NCI-H1417 treated with DMSO at 0.1 percent for 48 hours (cell line): Measurements from ENCODE around the gene KCNMA1.

Experiments
- DNase-seq: peaks from one replicate; lab custom pipeline; 2025; lab: John Stamatoyannopoulos, UW

The KCNMA1 gene

DNA sequence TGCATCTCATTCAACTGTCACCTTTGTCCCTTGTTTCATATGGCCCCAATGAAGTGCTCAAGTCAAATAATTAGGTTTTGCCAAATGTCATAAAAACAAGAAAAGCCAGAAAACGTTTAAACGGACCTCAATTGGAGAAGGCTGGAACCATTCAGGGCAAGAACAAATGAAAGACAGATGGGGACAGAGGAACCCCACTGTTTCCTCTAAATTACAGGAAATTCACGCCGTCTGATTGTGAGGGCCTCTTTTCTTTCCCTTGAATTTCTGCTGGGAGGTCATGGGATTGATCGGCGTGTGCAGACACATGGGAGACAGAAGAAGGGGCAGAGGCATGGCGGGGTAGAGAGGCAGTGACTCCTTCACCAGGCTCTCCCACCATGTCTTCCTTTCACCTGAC lies 656.4 kb downstream of the KCNMA1 start:
- DNase-seq, result no peak

DNA sequence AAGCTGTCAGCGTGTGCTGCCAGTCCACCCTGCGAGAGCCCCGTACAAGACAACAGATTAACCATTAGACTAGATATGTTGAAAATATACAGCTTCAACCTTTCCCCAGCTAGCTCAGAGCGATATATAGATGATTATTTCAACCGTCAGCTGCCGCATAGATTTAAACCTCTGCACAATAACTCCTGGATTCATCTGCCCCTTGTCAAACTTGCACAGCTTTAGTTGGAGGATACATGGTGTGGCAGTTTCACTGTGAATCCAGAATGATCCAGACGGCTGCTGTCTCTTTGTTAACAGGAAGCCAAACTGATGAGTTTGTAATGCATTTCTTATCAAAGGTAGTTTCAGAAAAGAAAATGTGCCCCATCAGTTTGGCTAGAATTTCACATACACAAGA lies 659.7 kb downstream of the KCNMA1 start:
- DNase-seq, result no peak

DNA sequence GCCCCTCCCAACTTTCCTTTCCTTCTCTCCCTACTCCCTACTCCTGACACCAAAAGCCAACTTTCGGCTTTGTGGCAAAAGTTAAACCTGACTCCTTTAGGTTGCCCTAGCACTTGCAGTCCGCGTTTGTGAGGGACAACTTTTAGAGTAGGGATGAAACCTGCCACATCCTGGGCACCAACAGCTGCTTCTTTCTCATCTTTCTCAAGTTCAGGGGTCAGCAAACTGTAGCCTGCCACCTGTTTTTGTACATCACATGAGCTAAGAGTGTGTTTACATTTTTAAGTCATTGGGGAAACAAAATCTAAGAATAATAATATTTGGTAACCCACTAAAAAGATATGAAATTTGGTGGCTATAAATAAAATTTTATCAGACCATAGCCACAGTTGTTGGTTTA lies 660.6 kb downstream of the KCNMA1 start:
- no peak for DNase-seq

DNA sequence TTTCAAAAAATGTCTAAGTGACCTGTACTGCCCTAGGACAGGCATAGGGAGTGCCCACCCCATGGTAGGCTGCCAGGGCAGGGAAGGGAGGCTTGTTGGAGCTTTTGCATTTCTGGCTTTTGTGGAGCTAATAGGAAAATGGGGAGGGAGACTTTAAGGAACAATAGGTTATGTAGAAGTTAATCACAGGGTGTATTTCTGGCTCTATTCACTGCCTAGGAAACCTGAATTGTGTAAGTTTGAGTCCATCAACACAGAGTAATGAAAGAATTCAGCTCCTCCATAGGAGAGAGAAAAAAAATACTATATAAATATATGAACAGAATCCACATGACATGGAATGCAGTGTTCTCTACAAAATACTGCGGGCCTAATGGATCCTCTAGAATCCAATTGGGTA lies 661.5 kb downstream of the KCNMA1 start:
- no peak for DNase-seq

DNA sequence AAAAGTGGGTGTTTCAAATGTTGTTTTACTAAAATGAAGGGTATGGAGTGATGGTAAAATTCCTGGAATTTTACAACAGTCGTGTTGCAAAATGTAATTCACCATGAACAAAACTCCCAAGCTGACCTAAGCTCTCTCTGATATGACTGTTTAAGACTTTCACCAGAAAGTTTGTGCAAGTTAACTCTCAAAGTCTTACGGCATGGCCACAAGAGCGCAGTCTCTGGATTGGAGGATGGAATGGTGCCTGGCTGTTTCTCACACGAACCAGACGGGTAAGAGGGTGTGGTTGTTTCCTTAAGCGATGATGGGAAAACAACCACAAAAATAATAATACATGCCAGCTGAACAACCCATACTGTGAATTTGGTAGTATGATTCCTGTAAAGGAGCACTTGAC lies 662.5 kb downstream of the KCNMA1 start:
- DNase-seq, result no peak

DNA sequence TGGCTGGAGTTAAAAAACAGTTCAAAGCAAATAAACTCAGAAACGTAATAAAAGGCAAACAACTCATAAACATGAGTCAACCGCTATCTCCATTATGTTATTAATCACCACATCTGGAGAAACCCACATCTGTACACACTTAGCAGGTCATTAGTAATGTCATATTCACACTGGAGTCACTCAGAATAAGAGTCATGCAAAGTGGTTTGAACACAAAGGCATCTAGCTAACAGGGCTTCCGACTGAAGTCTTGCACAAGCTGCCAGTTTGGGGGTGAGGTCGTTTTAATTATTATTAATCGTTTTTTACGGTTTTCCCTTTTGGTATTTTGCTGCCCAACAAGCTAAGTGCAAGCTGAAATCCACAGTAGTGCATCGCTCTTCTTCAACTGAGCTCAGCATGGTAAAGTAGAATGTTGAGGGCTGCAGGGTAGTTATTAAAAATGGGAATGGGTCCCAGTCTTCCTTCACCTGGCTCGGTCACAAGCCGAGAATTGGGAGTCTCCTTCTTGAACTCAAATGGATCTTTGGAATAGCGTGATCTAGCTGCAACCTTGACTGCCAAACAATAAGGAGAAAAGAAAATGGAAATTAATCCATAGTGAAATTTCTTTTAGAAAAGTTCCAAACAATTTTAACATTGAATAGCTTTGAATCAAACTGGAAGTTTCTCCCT lies 663.5 kb downstream of the KCNMA1 start:
- DNase-seq, result no peak

DNA sequence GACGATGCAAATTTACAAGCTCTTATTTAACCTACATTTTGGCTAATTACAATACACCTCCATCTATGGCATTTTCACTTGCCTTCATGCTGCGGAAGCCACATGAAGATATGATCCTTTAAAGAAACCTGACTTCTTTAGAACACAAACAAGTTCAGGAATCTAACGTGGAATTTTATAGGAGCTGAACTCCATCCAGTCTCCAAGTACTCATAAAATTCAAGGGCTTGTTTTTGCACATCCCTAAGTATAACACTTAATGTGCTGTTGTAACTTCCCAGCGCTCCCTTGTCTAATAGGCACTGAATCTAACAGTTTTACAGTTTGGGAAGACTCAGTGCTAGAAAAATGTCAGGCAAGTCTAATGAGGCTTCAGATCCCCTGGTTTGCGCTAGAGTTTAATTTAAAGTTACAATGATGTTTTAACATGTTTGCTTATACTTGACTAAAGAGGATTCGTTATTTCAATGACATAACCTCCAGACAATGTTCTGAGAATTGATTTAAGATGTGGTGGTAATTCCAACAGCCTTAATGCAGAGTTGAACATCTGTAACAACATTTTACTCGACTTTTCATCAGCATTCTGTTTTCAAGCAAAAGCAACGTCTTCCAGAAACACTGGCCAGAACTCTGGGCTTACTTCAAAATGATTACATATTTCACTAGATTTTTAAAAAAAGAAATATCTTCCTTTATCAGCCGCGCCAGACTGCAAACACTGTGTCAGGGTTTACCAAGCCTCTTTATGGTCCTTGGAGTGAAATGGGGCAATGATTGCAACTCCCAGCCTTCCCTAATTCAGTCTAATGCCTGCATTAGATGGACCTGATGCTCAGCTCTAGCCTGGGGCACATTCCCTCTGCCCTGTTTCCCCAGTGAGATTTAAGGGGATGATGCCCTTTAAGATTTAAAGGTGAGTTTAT lies 664.3 kb downstream of the KCNMA1 start:
- DNase-seq, result no peak

DNA sequence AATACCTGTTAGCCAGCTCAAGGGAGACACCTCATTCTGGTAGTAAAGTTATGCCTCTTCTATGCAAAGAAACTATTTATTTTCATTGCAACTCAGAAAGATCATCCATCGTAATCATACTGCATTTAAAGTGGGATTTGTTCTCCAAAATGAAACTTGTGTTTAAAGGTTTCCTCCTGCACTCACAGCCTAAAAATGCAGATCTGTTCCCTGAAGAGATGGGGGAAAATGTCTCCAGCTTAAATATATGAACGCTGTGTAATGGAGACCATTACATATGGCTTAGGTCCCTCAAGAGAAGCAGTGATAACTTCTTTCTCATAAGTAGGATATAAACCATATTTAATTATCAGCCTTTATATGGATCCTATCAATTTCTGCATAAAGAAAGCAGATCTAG lies 665.1 kb downstream of the KCNMA1 start:
- no peak for DNase-seq

DNA sequence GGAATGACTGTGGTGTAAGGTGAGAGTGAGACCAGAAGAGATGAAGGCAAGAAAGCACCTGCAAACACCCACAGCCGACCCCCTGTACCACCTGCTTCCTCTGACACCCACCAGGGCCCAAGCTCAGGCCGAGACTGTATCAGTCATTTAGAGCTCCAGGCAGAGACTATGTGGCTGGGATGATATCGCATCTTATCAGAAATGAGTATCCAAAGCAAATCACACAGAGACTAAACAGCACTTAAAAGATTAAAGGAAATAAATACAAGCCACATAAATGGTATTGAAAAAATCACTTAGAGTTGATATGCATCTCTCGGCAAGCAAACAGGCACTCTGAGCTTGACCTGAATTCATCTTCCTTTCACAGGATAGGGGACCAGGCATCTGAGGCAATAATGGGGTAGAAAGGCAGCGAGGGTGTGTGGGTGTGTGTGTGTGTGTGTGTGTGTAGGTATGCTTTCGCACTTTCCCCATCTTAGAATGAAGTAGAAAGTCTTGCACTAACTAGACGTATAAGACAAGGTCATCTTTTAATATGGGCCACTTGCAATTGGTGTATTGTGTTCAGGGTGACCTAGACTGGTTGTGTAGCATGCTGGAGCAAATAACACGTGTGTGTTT lies 665.9 kb downstream of the KCNMA1 start:
- no peak for DNase-seq

DNA sequence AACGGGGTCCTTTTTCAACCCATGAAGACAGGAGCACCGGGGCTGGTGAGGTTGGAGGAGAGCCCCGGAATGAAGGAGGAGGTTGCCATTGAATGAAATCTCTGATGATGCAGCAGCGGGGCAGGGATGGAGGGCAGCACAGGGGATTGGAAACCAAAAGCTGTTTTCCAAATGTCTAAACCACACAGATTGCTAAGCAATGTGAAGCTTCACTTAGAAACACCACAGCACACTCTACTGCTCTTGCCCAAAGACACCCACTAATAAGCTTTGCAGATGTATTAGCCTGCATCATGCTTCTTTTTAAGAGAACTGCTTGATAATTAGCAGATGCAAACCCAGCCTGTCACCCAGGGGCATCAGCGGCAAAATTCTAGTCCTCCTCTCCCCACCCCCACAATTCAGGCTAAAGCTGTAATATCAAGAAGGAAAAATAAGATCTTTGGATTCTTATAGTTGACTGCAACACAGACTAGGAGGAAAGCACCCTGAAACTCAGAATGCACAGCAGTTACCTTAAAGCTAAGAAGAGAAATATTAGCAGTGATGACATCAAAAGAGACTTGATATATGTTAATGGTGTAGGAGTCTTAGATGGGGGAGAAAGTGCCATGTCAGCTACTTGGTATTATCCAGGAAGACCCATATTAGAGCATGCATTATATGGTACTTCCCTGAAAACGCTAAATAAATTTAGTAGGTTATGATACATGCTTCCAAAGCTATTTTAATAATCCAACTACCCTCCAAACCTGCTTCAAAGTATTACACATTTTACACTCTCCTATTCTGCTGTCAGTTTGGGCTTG lies 666.7 kb downstream of the KCNMA1 start:
- DNase-seq, result no peak

DNA sequence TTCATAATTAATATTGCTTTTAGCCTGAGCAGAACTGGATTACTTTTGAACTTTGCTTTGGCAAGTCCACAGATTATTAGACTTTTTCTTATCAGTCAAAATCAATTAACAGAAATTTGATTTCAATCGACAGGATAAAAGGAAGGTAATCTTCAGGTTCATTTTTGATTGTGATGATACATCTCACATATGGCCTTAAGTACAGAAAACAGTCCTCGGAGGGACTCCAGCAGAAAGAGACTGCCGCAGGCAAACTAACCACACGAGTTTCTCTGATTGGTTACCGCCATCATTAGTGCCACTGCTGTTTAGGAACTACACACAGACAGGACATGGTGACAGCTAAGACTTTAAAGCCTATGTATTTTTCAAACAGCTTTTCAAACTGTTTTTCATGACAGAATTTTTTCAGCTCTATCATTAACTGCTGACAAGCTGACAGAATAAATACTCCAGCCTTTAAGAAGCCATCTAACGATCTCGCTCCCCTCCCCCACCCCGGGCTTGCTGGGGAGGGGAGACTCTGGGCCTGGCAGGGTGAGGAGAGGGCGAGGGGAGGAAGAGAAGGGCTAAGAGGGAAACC lies 668.2 kb downstream of the KCNMA1 start:
- DNase-seq, result no peak

DNA sequence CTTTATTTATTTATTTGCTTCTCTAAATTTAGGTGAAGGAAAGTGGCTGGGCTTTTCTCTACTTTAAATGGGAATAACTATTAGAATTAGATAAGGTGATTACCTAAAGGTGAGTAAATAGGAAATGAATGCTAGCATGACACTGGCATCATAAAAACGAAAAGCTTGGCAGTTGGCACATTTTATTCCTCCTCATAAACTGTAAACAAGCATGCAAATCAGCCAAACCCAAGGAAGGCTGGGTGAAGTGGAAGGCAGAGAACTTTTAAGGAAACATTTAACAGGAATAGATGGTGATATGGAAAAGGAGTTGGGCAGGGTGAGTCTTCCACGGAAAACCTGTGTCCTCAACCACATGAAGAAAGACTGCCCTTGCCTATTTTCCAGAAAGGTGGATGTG lies 669.1 kb downstream of the KCNMA1 start:
- DNase-seq, result no peak

DNA sequence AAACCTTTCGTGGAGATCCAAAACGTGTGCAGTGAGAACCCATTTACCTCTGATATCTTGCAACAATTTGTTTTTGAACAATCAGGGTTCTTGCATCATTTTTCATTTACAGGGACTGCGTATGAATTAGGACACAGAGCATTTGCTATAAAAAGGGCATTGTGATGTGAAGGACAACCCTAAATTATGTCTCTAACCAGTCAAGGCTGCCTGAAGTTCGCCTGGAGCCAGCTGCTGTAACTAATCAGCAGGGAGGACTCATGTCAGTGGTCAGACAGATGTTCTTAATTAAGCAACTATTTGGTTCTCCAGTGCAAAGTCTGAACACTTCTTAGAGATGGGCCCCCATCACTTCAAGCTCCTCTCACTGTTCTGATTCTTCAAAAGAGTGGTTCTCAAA lies 674.8 kb downstream of the KCNMA1 start:
- no peak for DNase-seq

DNA sequence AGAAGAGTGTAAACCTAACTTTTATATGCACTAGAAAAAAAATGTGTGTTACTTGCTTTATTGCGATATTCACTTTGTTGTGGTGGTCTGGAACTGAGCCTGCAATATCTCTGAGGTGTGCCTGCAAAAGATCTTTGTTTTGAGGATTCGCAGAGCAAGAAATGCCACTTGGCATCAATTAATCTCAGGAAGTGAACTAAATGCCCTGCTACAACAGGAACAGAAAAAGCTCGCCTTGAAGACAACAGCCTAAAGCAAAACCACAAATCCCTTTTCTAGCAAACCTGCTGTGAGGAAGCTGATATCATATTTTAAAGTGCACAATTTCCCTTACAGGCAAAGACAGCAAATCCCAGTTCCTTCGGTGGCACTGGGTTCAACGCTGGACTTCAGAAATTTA lies 675.8 kb downstream of the KCNMA1 start:
- DNase-seq, result no peak

DNA sequence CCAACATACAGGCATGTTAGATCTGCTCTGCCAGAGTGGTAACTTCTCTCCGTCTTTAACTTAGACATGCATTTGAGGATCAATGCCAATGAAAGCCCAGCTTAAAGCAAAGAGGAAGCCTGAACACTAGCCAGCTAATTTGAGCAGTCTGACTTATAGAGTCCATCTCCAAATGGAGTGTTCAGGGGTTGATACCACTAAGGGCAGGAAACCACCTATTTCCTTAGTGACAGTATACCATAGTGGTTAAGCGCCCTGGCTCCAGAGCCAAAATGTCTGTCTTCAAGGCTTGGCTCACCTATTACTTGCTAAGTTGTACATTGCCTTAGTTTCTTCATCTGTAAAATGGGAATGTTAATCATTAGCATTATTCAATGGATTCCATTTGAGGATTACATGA lies 678.5 kb downstream of the KCNMA1 start:
- no peak for DNase-seq

DNA sequence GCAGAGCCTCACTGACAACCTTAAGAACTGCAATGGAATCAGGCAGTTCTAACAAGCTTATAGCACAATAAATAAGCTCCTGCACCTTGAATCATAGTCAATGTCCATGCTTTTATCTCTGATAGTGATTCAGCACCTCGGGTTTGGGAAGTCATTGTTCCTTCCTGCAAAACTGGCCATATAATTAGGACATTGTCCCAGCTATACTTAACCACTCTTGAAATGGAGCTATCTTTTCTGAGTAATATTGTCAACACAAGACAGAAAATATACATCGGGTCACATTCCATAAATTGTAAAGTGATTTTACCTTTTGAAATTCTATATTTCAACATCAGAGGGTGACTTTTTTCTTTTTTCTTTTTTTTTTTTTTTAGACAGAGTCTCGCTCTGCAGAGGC lies 682.8 kb downstream of the KCNMA1 start:
- DNase-seq, result no peak

DNA sequence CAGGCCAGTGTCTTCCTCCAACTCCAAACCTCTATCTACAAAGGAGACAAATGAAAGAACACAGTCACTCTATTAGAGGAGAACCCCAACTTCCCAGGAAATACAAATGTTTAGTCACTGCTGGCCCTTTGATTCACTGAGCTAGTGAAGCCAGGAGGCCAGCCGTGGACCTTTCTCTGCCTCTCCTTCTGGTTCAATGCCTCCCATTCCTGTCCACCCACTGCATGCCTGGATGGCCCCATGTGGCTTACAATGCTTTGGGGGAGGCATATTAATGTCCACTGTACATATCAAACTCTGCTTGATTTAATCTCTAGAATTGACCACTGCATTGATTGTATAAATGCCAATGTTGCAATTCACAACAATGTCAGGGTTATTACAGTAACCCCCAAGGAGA lies 687.3 kb downstream of the KCNMA1 start:
- DNase-seq, result no peak

DNA sequence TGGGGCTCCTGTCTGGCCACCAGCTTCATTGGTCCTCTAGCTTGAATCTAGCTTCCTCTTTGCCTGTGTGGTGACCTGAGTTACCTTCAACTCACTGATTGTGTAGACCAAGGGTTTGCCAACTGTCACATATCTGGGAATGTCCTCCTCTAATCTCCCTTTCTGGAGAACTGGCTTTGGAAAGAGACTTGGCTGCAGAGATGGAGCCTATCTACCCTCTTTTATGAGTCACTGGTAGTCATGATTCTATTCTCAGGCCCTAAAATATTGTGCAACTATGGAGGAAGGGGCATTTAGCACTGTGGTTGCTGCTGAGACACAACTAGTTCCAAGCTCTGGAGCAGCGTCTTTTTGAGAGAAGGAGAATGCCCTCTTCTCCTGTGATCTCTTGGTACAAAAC lies 691.3 kb downstream of the KCNMA1 start:
- DNase-seq, result no peak

DNA sequence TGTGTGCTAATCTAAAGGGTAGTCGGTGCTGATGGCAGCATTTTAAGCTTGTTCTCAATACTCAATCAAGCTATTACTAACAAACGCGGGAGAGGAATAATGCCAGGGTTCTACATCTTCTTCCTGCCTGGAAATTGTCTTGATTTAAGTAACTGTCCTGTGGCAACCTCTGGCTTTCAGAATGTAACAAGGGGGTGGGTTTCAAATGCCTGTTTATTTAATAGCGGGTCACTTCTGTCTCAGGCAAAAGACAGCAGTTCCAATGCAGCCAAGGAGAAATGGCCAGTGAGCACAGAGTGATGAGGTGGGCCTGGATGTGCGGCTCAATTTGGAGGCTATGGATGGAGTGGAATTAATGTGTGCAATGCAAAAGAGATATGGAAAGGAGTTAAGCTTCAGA lies 692.4 kb downstream of the KCNMA1 start:
- no peak for DNase-seq

DNA sequence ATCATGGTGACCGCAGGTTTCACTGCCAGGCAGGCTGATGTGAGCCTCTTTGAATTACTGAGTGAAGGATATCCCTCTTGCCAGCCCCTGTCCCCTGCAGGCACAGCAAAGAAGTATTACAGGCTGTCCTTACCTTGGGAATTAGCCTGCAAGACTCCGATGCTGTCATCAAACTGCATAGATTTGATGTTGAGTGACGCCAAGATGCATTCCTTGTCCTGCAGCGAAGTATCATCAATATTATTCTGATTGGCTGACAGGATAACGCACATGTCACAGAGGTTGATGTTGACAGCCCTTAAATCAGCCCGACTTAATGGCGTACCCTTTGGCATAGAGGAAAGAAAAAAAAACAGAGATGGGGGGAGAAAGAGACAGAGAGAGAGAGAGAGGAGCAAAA lies 693.0 kb downstream of the KCNMA1 start:
- no peak for DNase-seq

DNA sequence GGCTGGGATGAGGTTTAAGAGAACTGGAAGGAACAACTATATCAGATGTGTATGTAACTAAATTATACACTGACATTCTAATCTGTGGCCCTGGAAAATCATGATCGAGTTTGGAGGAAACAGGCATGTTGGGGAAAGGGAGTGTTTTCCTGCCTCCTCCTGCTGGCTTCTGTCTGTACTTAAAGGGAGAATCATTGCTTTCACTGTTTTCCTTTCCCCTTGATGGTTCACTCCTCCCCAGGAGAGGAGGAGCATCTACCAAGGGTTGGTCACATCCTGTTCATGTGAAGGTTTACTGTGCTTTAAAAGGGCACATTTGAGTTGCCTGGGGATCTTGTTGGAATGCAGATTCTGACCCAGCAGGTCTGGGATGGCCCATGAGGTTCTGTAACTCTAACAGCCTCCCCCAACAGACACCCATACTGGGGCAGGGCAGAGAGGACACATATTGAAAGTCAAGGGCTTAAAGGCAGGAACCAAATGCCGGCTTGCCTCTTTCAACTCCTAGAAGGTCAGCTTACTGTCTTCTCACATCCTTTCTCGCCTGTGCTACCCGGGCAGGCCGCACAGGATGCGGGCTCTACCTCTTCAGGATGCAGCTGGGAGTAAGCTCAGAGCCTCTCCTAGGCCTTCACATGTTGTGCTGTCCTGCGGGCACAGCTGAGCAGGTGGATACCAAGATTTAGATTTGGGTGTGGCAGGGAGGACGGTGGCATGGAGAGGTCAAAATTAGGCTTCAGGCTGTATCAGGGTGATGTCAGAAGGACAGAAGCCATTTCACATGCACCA lies 694.8 kb downstream of the KCNMA1 start:
- DNase-seq, result no peak
